Measurements from ENCODE around the gene KRTAP10-12. TPM values are rescaled to one million over a fixed set of nuclear protein-coding genes. Genes with fewer than 3 reads are reported as not detected.

KRTAP10-12 gene, protein sequence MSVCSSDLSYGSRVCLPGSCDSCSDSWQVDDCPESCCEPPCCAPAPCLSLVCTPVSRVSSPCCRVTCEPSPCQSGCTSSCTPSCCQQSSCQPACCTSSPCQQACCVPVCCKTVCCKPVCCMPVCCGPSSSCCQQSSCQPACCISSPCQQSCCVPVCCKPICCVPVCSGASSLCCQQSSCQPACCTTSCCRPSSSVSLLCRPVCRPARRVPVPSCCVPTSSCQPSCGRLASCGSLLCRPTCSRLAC
- total RNA-seq, result not detected in 2 replicates

DNA sequence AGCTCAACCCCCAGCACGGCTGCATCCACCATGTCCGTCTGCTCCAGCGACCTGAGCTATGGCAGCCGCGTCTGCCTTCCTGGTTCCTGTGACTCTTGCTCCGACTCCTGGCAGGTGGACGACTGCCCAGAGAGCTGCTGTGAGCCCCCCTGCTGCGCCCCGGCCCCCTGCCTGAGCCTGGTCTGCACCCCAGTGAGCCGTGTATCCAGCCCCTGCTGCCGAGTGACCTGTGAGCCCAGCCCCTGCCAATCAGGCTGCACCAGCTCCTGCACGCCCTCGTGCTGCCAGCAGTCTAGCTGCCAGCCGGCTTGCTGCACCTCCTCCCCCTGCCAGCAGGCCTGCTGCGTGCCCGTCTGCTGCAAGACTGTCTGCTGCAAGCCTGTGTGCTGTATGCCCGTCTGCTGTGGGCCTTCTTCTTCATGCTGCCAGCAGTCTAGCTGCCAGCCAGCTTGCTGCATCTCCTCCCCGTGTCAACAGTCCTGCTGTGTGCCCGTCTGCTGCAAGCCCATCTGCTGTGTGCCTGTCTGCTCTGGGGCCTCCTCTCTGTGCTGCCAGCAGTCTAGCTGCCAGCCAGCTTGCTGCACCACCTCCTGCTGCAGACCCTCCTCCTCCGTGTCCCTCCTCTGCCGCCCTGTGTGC lies at the start of gene KRTAP10-12:
Gene KRTAP10-12, plus strand, starts transcription at position 1 of the 639 bp plus-strand sequence. Its CDS starts 30 bp downstream, at position 31.

DNA sequence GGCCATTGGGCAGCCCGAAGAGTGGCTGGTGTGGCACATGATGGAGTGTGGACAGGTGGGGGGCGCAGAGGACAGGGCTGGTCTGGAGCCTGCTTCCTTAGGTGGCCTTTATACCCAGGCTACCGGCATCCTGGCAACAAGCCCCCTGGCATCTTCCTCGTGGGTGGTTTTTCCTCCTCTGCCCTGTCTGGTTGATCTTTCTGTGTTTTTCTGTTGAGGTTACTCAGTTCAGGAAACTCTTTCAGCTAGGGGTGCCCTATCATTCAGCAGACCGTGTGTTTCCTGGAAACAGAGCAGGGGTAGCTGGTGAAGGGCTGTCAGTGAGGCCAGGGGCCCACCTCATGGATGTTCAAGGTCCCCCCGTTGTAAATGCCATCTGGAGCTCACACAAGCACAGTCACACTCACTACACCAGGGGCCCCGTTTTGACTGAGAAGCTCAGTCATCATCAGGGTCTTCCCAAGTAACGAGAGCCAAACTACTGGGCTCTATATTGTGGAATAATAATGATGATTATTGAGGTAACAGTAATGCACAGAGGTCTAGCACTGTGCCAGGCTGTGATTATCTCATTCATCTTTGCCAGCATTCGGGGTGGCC lies 42.3 kb upstream of the KRTAP10-12 start, which contains the start of gene KRTAP12-4:
Gene KRTAP12-4, minus strand, starts transcription at position 84 of the 600 bp plus-strand sequence. Its CDS starts 45 bp downstream, at position 39.

DNA sequence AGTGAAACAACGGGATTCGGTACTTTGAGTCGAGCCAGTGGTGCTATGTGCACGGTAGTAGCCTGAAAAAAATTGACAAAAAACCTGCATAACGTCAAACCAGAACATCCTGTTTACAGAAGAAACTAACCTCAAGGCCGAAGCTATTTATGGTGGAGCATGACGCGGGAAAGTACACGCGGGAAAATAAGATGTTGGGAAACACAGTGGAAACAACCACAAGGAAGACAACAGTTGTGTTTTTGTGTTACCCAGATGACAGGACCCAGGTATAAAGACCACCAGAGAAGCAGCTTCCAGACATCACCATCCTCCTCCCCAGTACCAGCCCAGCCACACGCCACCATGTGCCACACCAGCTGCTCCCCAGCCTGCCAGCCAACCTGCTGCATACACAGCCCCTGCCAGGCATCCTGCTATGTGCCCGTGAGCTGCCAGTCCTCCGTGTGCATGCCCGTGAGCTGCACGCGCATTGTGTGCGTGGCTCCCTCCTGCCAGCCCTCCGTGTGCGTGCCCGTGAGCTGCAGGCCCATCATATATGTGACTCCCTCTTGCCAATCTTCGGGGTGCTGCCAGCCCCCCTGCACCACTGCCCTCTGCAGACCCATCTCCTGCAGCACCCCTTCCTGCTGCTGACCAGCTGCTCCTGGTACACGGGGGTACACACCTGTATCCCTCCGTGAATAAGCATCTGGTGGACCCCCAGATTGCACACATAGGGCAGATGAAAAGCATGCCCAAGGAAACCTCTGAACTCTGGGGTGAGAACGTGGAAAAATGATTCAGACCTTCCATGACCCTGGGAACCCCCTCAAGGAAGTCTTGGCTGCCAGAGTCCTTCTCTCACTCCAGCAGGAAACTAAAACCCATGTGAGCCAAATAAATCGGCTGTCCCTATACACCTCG lies 39.1 kb upstream of the KRTAP10-12 start, which contains the start of gene KRTAP12-3:
Gene KRTAP12-3, plus strand, starts transcription at position 298 of the 906 bp plus-strand sequence. Its CDS starts 48 bp downstream, at position 346.

DNA sequence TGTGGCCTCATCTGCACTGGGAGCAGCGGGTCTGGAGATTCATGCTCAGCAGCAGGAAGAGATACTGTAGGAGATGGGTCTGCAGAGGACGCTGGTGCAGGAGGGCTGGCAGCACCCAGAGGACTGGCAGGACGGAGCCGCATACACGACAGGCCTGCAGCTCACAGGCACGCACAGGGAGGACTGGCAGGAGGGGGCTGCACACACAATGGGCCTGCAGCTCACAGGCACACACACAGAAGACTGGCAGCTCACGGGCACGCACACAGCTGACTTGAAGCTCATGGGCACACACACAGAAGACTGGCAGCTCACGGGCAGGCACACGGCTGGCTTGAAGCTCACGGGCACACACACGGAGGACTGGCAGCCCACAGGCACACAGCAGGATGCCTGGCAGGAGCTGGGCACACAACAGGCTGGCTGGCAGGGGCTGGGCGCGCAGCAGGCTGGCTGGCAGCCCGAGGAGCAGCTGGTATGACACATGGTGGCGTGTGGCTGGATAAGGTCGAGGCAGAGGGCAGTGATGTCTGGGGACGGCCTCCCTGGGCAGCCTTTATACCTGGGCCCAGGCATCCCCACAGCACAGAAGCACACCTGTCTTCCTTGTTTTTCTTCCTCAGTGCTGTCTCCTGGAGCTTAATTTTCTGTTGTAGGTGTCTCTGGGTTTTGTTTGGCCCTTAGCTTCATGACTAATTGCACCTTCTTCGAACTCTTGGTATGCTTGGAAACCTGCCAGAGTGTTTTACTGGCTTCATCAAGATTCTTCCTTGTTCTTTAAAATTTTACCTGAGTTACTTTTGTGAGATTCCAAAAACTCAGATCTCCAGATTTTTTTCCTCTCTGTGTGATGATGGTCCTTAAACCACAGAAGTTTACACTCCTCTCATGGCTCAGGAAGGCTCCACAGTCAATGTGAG lies 30.3 kb upstream of the KRTAP10-12 start, which contains the start of gene KRTAP12-2:
Gene KRTAP12-2, minus strand, starts transcription at position 527 of the 920 bp plus-strand sequence. Its CDS starts 41 bp downstream, at position 486.

DNA sequence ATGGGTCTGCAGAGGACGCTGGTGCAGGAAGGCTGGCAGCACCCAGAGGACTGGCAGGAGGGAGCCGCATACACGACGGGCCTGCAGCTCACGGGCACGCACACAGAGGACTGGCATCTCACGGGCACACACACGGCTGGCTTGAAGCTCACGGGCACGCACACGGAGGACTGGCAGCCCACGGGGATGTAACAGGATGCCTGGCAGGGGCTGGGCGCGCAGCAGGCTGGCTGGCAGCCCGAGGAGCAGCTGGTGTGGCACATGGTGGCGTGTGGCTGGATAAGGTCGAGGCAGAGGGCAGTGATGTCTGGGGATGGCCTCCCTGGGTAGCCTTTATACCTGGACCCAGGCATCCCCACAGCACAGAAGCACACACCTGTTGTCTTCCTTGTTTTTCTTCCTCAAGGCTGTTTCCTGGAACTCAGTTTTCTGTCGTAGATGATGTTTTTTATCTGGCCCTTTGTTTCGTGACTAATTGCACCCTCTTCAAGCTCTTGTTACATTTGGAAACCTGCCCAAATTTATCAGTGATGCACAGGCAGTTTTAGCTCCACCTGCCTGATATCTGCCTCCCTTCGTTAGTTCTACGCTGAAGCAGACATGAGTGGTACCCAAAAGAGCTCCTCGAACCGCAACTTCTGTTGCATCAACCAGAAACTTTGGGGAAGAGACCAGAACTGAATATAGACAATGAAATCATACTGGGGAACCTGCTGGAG lies 15.0 kb upstream of the KRTAP10-12 start, which contains the start of gene KRTAP12-1:
Gene KRTAP12-1, minus strand, starts transcription at position 303 of the 719 bp plus-strand sequence. Its CDS starts 40 bp downstream, at position 263.

DNA sequence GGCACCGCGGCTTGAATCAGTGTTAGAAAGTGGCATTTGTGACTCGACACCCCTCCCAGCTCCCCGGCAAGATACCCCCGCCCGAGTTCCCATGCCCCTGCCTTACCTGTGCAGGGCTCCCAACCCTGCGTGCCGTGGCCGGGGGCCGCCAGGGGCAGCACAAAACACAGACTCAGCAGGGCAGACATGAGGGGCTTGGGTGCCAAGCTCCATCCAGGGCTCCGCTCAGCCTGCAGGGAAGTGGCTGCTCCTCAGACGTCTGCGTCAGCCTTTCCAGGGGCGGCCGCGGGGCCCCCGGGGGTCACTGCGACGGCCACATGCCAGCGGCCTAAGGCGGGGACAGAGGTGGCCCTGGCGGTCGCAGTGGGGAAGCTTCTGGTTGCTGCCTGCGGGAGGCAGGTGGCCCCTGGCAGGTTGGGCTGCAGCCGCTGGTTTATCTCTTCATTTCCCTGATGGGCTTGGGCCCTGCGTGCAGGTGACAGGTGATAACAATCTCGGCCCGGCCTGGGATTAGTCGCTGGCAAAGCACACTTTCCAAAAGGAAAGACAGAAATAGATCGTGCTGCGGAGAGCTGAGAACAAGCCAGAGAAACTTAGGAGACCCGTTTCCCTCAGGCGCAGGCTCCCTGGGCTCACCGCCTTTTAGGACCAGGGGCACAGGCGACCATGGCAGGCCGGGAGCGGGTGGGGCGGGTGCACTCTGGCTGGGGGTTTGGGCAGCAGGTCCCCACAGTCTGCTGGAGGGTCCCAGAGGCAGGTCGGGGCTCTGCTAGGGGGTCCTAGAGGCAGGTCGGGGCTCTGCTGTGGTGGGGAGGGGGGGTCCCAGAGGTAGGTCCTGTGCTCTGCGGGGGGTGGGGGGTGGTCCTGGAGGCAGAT lies 14.6 kb downstream of the KRTAP10-12 start, which contains the start of gene TSPEAR:
Gene TSPEAR, minus strand, starts transcription at position 246 of the 876 bp plus-strand sequence. Its CDS starts 58 bp downstream, at position 188.

Other genes with a start within 250 kb of the KRTAP10-12 start
- 1.3 and 1.5 TPM in 2 replicates for gene LRRC3, start 241.7 kb upstream of the KRTAP10-12 start, total RNA-seq
- gene KRTAP10-1, start 157.0 kb upstream of the KRTAP10-12 start, total RNA-seq, result not detected in 2 replicates
- gene KRTAP10-2, start 145.7 kb upstream of the KRTAP10-12 start, total RNA-seq, result not detected in 2 replicates
- gene KRTAP10-3, start 138.4 kb upstream of the KRTAP10-12 start, total RNA-seq, result not detected in 2 replicates
- not detected in 2 replicates for gene KRTAP10-4, start 123.4 kb upstream of the KRTAP10-12 start, total RNA-seq
- gene KRTAP10-5, start 116.6 kb upstream of the KRTAP10-12 start, total RNA-seq, result not detected in 2 replicates
- not detected in 2 replicates for gene KRTAP10-6, start 104.7 kb upstream of the KRTAP10-12 start, total RNA-seq
- not detected in 2 replicates for gene KRTAP10-7, start 96.6 kb upstream of the KRTAP10-12 start, total RNA-seq
- not detected in 2 replicates for gene KRTAP10-8, start 85.1 kb upstream of the KRTAP10-12 start, total RNA-seq
- gene KRTAP10-9, start 70.1 kb upstream of the KRTAP10-12 start, total RNA-seq, result not detected in 2 replicates
- gene KRTAP10-10, start 59.8 kb upstream of the KRTAP10-12 start, total RNA-seq, result not detected in 2 replicates
- not detected in 2 replicates for gene KRTAP10-11, start 50.8 kb upstream of the KRTAP10-12 start, total RNA-seq
- not detected in 2 replicates for gene KRTAP12-4, start 42.5 kb upstream of the KRTAP10-12 start, total RNA-seq
- not detected in 2 replicates for gene KRTAP12-3, start 39.2 kb upstream of the KRTAP10-12 start, total RNA-seq
- gene KRTAP12-2, start 30.2 kb upstream of the KRTAP10-12 start, total RNA-seq, result not detected in 2 replicates
- gene KRTAP12-1, start 15.0 kb upstream of the KRTAP10-12 start, total RNA-seq, result not detected in 2 replicates
- not detected in 2 replicates for gene TSPEAR, start 14.4 kb downstream of the KRTAP10-12 start, total RNA-seq
- gene UBE2G2, start 104.6 kb downstream of the KRTAP10-12 start, total RNA-seq, result 32.4 and 34.8 TPM in 2 replicates
- gene SUMO3, start 120.9 kb downstream of the KRTAP10-12 start, total RNA-seq, result 84.1 and 90.5 TPM in 2 replicates
- 164 and 191 TPM in 2 replicates for gene PTTG1IP, start 176.5 kb downstream of the KRTAP10-12 start, total RNA-seq
- 0.34 TPM in 1 of 2 replicates, not detected in the other for gene ITGB2, start 223.7 kb downstream of the KRTAP10-12 start, total RNA-seq
- 16.2 and 21.5 TPM in 2 replicates for gene SLX9, start 242.9 kb downstream of the KRTAP10-12 start, total RNA-seq